ENCODE data around the gene MMP28. TPM values are rescaled to one million over a fixed set of nuclear protein-coding genes. Genes with fewer than 3 reads are reported as not detected.
A peak's percentile ranks its signal among the peaks of the same experiment; 100 is the strongest.

The MMP28 gene
- 4.2 TPM for total RNA-seq

DNA sequence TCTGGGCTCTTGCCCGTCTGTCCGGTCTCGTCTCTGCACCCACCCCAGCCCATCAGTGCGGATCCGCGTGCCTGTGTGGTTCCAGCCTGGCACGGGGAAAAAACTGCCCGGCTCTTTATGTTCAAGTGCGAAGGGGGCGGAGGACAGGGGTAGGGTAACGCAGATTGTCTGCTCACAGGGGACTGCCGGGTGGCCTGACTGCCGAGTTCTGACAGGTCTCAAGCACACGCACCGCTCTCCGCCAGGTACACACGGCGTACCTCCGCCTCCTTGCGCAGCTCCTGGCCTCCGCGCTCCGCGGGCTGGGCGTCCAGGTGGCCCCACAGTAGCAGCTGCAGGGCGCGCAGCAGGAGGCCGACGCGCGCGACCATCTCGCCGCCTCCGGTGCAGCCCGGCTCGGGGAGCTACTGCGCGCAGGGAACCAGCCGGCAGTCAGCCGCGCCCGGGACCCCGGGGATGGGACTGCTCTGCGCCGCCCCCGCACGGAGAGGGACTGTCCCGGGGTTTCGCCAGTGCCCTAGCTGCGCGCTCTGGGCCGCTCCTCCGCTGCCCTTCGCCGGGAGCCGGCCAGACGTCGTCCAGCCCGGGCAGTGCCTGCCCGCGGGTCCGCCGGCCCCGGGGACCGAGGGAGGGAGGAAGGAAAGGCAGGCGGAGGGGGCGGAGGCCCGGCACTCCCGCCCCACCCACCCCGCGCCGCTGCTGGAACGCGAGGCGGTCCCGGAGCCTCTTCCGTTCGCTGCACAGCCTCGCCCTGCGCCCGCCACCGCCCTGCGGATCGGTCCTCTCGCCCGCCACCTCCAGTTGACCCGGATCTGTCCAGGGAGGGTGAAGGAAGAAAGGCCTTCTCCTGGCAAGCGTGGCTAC, at the start of gene MMP28:
MMP28 (minus strand) TSS at position 635 of the 864 bp plus-strand sequence; CDS start at position 371, 264 bp downstream.
- H3K27ac ChIP-seq (ENCODE audit: low read depth, low read length), result no peak within 1 kb of the TSS

DNA sequence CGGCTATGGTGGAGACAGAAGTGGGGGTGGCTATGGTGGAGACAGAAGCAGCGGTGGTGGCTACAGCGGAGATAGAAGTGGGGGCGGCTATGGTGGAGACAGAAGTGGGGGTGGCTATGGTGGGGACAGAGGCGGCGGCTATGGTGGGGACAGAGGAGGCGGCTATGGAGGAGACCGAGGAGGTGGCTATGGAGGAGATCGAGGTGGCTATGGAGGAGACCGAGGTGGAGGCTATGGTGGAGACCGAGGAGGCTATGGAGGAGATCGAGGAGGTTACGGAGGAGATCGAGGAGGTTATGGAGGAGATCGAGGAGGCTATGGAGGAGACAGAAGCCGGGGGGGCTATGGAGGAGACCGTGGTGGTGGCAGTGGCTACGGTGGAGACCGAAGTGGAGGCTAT, 49.1 kb upstream of the MMP28 start:
- H3K9ac ChIP-seq (ENCODE audit: low read depth in 1 of 3, low read length in 3 of 3), result no peak overlapping the region
- H3K9me3 ChIP-seq (ENCODE audit: control insufficient read depth in 3 of 3, low read length in 3 of 3), result no peaks in the 10 kb centered on the region
- peaks cover 49 to 72% (median 69%) of the 10 kb centered on the region in 3 donors for H3K36me3 ChIP-seq (ENCODE audit: control insufficient read depth in 3 of 3, insufficient read depth in 3 of 3, low read length in 3 of 3)
- H3K27ac ChIP-seq (ENCODE audit: low read depth, low read length), result no peak overlapping the region
- H3K4me1 ChIP-seq (ENCODE audit: control insufficient read depth in 3 of 3, insufficient read depth in 3 of 3, low read length in 3 of 3), result no peaks in the 10 kb centered on the region
- H3K4me3 ChIP-seq (ENCODE audit: low read length in 3 of 3), result no peak overlapping the region
- no peaks in the 10 kb centered on the region for H3K27me3 ChIP-seq (ENCODE audit: control insufficient read depth in 3 of 3, insufficient read depth in 3 of 3, low read length in 3 of 3)

More for the DNA sequence above, at the start of gene MMP28:
- Histone ChIP-seq H3K9ac (ENCODE audit: low read depth in 1 of 3, low read length in 3 of 3) (peak within 1 kb of the TSS in 2 of 3 donors; percentile 3 to 50), H3K4me3 (ENCODE audit: low read length in 3 of 3) (peak within 1 kb of the TSS; percentile 54 to 73 (median 67)), H3K9me3 (ENCODE audit: control insufficient read depth in 3 of 3, low read length in 3 of 3) (no peaks in the 10 kb centered on the region), H3K4me1 (ENCODE audit: control insufficient read depth in 3 of 3, insufficient read depth in 3 of 3, low read length in 3 of 3) (peaks cover 11 to 20% (median 17%) of the 10 kb centered on the region in 3 donors), H3K27me3 (ENCODE audit: control insufficient read depth in 3 of 3, insufficient read depth in 3 of 3, low read length in 3 of 3) (peaks cover 26 to 51% (median 26%) of the 10 kb centered on the region in 3 donors), H3K36me3 (ENCODE audit: control insufficient read depth in 3 of 3, insufficient read depth in 3 of 3, low read length in 3 of 3) (no peaks in the 10 kb centered on the region)

GRCh38 chr17:35843698-35844097, 48.3 kb upstream of the MMP28 start:
- Histone ChIP-seq H3K9ac (ENCODE audit: low read depth in 1 of 3, low read length in 3 of 3) (no peak overlapping the region), H3K36me3 (ENCODE audit: control insufficient read depth in 3 of 3, insufficient read depth in 3 of 3, low read length in 3 of 3) (peaks cover 51 to 71% (median 70%) of the 10 kb centered on the region in 3 donors), H3K27ac (ENCODE audit: low read depth, low read length) (no peak overlapping the region)

DNA sequence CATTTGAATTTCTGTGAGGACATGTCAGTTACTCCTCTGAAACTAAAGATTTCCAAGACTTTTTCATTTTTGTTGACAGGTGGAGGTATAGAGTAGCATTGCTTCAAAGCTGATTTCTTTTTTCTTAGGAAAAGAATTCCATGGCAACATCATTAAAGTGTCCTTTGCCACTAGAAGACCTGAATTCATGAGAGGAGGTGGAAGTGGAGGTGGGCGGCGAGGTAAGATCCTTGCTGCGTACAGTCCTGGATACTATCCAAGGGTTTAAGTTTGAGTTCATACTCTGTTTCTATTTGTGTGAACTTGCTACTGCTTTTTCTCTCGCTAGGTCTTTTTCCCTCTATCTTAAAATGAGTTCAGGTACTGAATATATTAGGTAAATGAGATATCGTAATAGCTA, 46.8 kb upstream of the MMP28 start:
- H3K4me1 ChIP-seq (ENCODE audit: control insufficient read depth in 3 of 3, insufficient read depth in 3 of 3, low read length in 3 of 3), result no peaks in the 10 kb centered on the region
- H3K9me3 ChIP-seq (ENCODE audit: control insufficient read depth in 3 of 3, low read length in 3 of 3), result no peaks in the 10 kb centered on the region
- no peaks in the 10 kb centered on the region for H3K27me3 ChIP-seq (ENCODE audit: control insufficient read depth in 3 of 3, insufficient read depth in 3 of 3, low read length in 3 of 3)
- H3K36me3 ChIP-seq (ENCODE audit: control insufficient read depth in 3 of 3, insufficient read depth in 3 of 3, low read length in 3 of 3), result peaks cover 58 to 77% (median 74%) of the 10 kb centered on the region in 3 donors
- no peak overlapping the region for H3K4me3 ChIP-seq (ENCODE audit: low read length in 3 of 3)
- H3K9ac ChIP-seq (ENCODE audit: low read depth in 1 of 3, low read length in 3 of 3), result no peak overlapping the region
- no peak overlapping the region for H3K27ac ChIP-seq (ENCODE audit: low read depth, low read length)

More at GRCh38 chr17:35843698-35844097, 48.3 kb upstream of the MMP28 start:
- no peaks in the 10 kb centered on the region for H3K27me3 ChIP-seq (ENCODE audit: control insufficient read depth in 3 of 3, insufficient read depth in 3 of 3, low read length in 3 of 3)
- H3K4me3 ChIP-seq (ENCODE audit: low read length in 3 of 3), result no peak overlapping the region
- H3K4me1 ChIP-seq (ENCODE audit: control insufficient read depth in 3 of 3, insufficient read depth in 3 of 3, low read length in 3 of 3), result no peaks in the 10 kb centered on the region
- no peaks in the 10 kb centered on the region for H3K9me3 ChIP-seq (ENCODE audit: control insufficient read depth in 3 of 3, low read length in 3 of 3)

DNA sequence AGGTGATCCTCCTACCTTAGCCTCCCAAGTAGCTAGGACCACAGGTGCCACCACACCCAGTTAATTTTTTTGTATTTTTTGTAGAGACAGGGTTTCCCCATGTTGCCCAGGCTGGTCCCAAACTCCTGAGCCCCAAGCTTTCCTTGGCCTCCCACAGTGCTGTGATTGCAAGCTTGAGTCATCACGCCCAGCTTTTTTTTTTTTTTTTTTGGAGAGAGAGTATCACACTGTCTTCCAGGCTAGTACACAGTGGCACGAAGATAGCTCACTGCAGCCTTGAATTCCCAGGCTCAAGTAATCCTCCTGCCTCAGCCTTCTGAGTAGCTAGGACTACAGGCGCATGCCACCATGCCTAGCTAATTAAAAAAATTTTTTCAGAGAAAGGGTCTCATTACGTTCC, 46.1 kb upstream of the MMP28 start:
- Histone ChIP-seq H3K4me3 (ENCODE audit: low read length in 3 of 3) (no peak overlapping the region), H3K27ac (ENCODE audit: low read depth, low read length) (no peak overlapping the region), H3K27me3 (ENCODE audit: control insufficient read depth in 3 of 3, insufficient read depth in 3 of 3, low read length in 3 of 3) (no peaks in the 10 kb centered on the region), H3K4me1 (ENCODE audit: control insufficient read depth in 3 of 3, insufficient read depth in 3 of 3, low read length in 3 of 3) (no peaks in the 10 kb centered on the region), H3K9ac (ENCODE audit: low read depth in 1 of 3, low read length in 3 of 3) (no peak overlapping the region), H3K9me3 (ENCODE audit: control insufficient read depth in 3 of 3, low read length in 3 of 3) (no peaks in the 10 kb centered on the region), H3K36me3 (ENCODE audit: control insufficient read depth in 3 of 3, insufficient read depth in 3 of 3, low read length in 3 of 3) (peaks cover 61 to 80% (median 77%) of the 10 kb centered on the region in 3 donors)

GRCh38 chr17:35841101-35841500, 45.7 kb upstream of the MMP28 start:
- Histone ChIP-seq H3K27me3 (ENCODE audit: control insufficient read depth in 3 of 3, insufficient read depth in 3 of 3, low read length in 3 of 3) (no peaks in the 10 kb centered on the region), H3K9me3 (ENCODE audit: control insufficient read depth in 3 of 3, low read length in 3 of 3) (no peaks in the 10 kb centered on the region), H3K36me3 (ENCODE audit: control insufficient read depth in 3 of 3, insufficient read depth in 3 of 3, low read length in 3 of 3) (peaks cover 61 to 80% (median 77%) of the 10 kb centered on the region in 3 donors), H3K27ac (ENCODE audit: low read depth, low read length) (no peak overlapping the region), H3K4me1 (ENCODE audit: control insufficient read depth in 3 of 3, insufficient read depth in 3 of 3, low read length in 3 of 3) (no peaks in the 10 kb centered on the region), H3K4me3 (ENCODE audit: low read length in 3 of 3) (no peak overlapping the region), H3K9ac (ENCODE audit: low read depth in 1 of 3, low read length in 3 of 3) (no peak overlapping the region)

DNA sequence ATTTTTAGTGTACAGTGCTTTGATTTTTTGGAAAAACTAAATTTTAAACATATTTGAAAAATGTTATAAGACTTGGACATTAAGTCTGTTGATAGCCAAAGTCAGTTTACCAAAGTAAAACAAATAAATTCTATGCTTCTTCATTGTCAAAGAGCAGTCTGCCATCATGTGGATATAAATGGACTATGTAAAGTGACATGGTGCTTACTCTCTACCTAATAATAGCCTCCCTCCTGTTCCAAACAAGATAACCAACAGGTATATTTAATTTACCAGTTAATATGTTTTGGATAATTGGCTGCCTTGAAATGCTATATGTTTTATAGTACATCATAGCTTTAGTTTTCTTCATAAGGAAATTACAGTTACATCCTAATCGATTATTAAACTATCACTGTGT, 29.8 kb upstream of the MMP28 start:
- H3K4me1 ChIP-seq (ENCODE audit: control insufficient read depth in 3 of 3, insufficient read depth in 3 of 3, low read length in 3 of 3), result no peaks in the 10 kb centered on the region
- H3K9me3 ChIP-seq (ENCODE audit: control insufficient read depth in 3 of 3, low read length in 3 of 3), result no peaks in the 10 kb centered on the region
- no peaks in the 10 kb centered on the region for H3K27me3 ChIP-seq (ENCODE audit: control insufficient read depth in 3 of 3, insufficient read depth in 3 of 3, low read length in 3 of 3)
- no peak overlapping the region for H3K4me3 ChIP-seq (ENCODE audit: low read length in 3 of 3)
- H3K36me3 ChIP-seq (ENCODE audit: control insufficient read depth in 3 of 3, insufficient read depth in 3 of 3, low read length in 3 of 3), result peaks cover 6 to 41% (median 40%) of the 10 kb centered on the region in 3 donors
- H3K9ac ChIP-seq (ENCODE audit: low read depth in 1 of 3, low read length in 3 of 3), result no peak overlapping the region
- no peak overlapping the region for H3K27ac ChIP-seq (ENCODE audit: low read depth, low read length)

DNA sequence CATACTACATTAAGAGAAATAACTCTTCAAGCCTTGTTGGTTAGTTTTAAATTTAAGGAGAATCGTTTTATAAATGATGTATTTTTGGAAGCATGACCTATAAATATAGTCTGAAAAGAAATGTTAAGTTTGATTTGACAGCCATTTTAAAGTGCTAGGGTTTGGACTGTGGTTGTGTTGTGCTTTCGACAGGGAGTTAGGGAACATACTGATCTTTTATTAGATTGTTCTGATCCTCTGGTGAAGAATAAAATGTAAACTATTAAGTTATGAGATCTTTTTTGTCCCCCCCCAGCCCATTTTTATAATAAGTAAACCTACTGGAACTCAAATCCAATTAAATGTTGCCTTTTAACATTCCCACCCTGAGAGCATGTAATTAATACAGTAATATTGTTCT, 25.9 kb upstream of the MMP28 start:
- H3K27ac ChIP-seq (ENCODE audit: low read depth, low read length), result no peak overlapping the region
- H3K4me3 ChIP-seq (ENCODE audit: low read length in 3 of 3), result no peak overlapping the region
- H3K9me3 ChIP-seq (ENCODE audit: control insufficient read depth in 3 of 3, low read length in 3 of 3), result no peaks in the 10 kb centered on the region
- H3K27me3 ChIP-seq (ENCODE audit: control insufficient read depth in 3 of 3, insufficient read depth in 3 of 3, low read length in 3 of 3), result no peaks in the 10 kb centered on the region
- peaks cover 13 to 42% (median 40%) of the 10 kb centered on the region in 3 donors for H3K36me3 ChIP-seq (ENCODE audit: control insufficient read depth in 3 of 3, insufficient read depth in 3 of 3, low read length in 3 of 3)
- no peaks in the 10 kb centered on the region for H3K4me1 ChIP-seq (ENCODE audit: control insufficient read depth in 3 of 3, insufficient read depth in 3 of 3, low read length in 3 of 3)
- H3K9ac ChIP-seq (ENCODE audit: low read depth in 1 of 3, low read length in 3 of 3), result no peak overlapping the region

DNA sequence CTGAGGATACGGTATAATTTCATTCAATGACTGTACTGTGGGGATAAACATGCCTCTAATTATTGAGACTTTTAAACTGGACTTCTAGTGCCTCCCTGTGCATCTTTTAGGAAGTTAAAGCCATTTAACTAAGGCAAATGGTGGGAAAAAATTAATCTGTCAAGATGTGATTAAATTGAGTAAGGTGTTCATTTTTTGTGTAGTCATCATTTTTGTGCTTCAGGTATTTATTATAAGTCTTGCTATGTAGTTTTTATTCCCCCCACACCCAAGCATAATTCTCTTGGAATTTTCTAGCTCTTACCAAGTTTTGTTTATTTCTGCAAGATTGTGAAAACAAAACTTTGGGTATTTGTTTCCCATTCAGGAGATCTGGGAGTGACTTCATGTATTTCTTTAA, 24.0 kb upstream of the MMP28 start:
- H3K9ac ChIP-seq (ENCODE audit: low read depth in 1 of 3, low read length in 3 of 3), result no peak overlapping the region
- no peaks in the 10 kb centered on the region for H3K27me3 ChIP-seq (ENCODE audit: control insufficient read depth in 3 of 3, insufficient read depth in 3 of 3, low read length in 3 of 3)
- H3K4me3 ChIP-seq (ENCODE audit: low read length in 3 of 3), result no peak overlapping the region
- peaks cover 0 to 4% (median 0%) of the 10 kb centered on the region in 3 donors for H3K4me1 ChIP-seq (ENCODE audit: control insufficient read depth in 3 of 3, insufficient read depth in 3 of 3, low read length in 3 of 3)
- H3K27ac ChIP-seq (ENCODE audit: low read depth, low read length), result no peak overlapping the region
- H3K36me3 ChIP-seq (ENCODE audit: control insufficient read depth in 3 of 3, insufficient read depth in 3 of 3, low read length in 3 of 3), result peaks cover 11 to 39% (median 34%) of the 10 kb centered on the region in 3 donors
- no peaks in the 10 kb centered on the region for H3K9me3 ChIP-seq (ENCODE audit: control insufficient read depth in 3 of 3, low read length in 3 of 3)

GRCh38 chr17:35817196-35817595, 21.8 kb upstream of the MMP28 start:
- no peaks in the 10 kb centered on the region for H3K9me3 ChIP-seq (ENCODE audit: control insufficient read depth in 3 of 3, low read length in 3 of 3)
- peaks cover 0 to 4% (median 0%) of the 10 kb centered on the region in 3 donors for H3K4me1 ChIP-seq (ENCODE audit: control insufficient read depth in 3 of 3, insufficient read depth in 3 of 3, low read length in 3 of 3)
- H3K36me3 ChIP-seq (ENCODE audit: control insufficient read depth in 3 of 3, insufficient read depth in 3 of 3, low read length in 3 of 3), result peaks cover 9 to 21% (median 16%) of the 10 kb centered on the region in 3 donors
- no peak overlapping the region for H3K9ac ChIP-seq (ENCODE audit: low read depth in 1 of 3, low read length in 3 of 3)
- H3K27me3 ChIP-seq (ENCODE audit: control insufficient read depth in 3 of 3, insufficient read depth in 3 of 3, low read length in 3 of 3), result no peaks in the 10 kb centered on the region
- H3K27ac ChIP-seq (ENCODE audit: low read depth, low read length), result no peak overlapping the region
- H3K4me3 ChIP-seq (ENCODE audit: low read length in 3 of 3), result no peak overlapping the region
